Kidney (tissue), 14 donors: Measurements from ENCODE around the gene MITF. TPM values are rescaled to one million over a fixed set of nuclear protein-coding genes. Genes with fewer than 3 reads are reported as not detected.

Experiments used
- DNase-seq, 5 donors: peaks; one replicate each; pipeline ENCODE4 v3.0.0-alpha.2; 2013 to 2020
- FAIRE-seq: peaks from 2 replicates; lab custom pipeline; 2012; peaks lifted over from hg19 to GRCh38; lab: Jason Lieb, UNC
- H3K27ac ChIP-seq, 2 donors: one replicate each; pipeline ENCODE4 v1.7.0; 2013; ENCODE audit warnings: low read depth in 2 of 2, low read length in 2 of 2, inconsistent platforms in 1 of 2
- H3K27me3 ChIP-seq: one replicate; pipeline ENCODE4 v1.7.1; 2013; ENCODE audit warnings: low read length, inconsistent platforms; ENCODE audit not compliant: control insufficient read depth, insufficient read depth
- H3K36me3 ChIP-seq, 3 donors: one replicate each; pipeline versions ENCODE4 v1.7.0 to v1.7.1; 2013; ENCODE audit warnings: low read length in 3 of 3, control low read depth in 1 of 3, inconsistent platforms in 1 of 3; ENCODE audit not compliant: insufficient read depth in 3 of 3, control insufficient read depth in 2 of 3
- H3K4me1 ChIP-seq, 3 donors: one replicate each; pipeline versions ENCODE4 v1.7.0 to v1.7.1; 2013; ENCODE audit warnings: low read length in 3 of 3, inconsistent platforms in 1 of 3, low read depth in 1 of 3; ENCODE audit not compliant: control insufficient read depth in 2 of 3, insufficient read depth in 2 of 3
- H3K4me3 ChIP-seq, 3 donors: one replicate each; pipeline versions ENCODE4 v1.7.0 to v1.8.1; 2013; ENCODE audit warnings: low read length in 3 of 3, control low read depth in 1 of 3, inconsistent platforms in 1 of 3
- H3K9ac ChIP-seq, 3 donors: one replicate each; pipeline versions ENCODE4 v1.7.0 to v1.7.1; 2013; ENCODE audit warnings: low read length in 3 of 3, control low read depth in 1 of 3, inconsistent platforms in 1 of 3
- H3K9me3 ChIP-seq, 3 donors: one replicate each; pipeline versions ENCODE4 v1.7.0 to v1.7.1; 2013; ENCODE audit warnings: low read length in 3 of 3, control low read depth in 1 of 3, inconsistent platforms in 1 of 3; ENCODE audit not compliant: control insufficient read depth in 2 of 3, insufficient read depth in 1 of 3
- CTCF ChIP-seq: IDR thresholded peaks from 3 replicates; pipeline ENCODE4 v1.5.1; 2012; ENCODE audit warnings: mild to moderate bottlenecking, moderate library complexity, borderline replicate concordance; ENCODE audit not compliant: insufficient read depth; ENCODE audit errors: extremely low read depth
- intact Hi-C: fragments of 100-400 bp; cut with DNase I; formaldehyde crosslinking; loops from one replicate; pipeline ENCODE4 v1.11.1; 2022
- polyA plus RNA-seq: library from polyadenylated mRNA; stranded (reverse); fragments of 350-450 nt; fragmentation: Illumina TruSeq; extraction: RNeasy Lipid Tissue Mini Kit (QIAGEN cat#74804); gene quantifications from one replicate; pipeline ENCODE4 v1.2.3, GENCODE V29; 2014; ENCODE audit warnings: low read depth, low replicate concordance; ENCODE audit not compliant: insufficient read depth
- total RNA-seq: library from RNA; stranded (reverse); fragmentation: NEBNext Ultra II Directional; extraction: Animal tissue kit (Norgen Biotek cat#: 25700); gene quantifications from one replicate; pipeline ENCODE4 v1.2.1, GENCODE V29; 2021
- donor health status: control.
- donor health status: control.
- donor health status: control.
- donor health status: control.
- donor health status: control.
- donor health status: DM: yes; HTN: yes; CAD: no.
- donor health status: Normal renal cell carcinoma (clear cell type).

MITF gene
- total and polyA plus RNA-seq, 2 donors from 2014 or later = 14.1 to 52.6 TPM

- Histone ChIP-seq H3K36me3 (no peaks in the 10 kb centered on the region), H3K4me3 (no peak overlapping the region), H3K9me3 (no peaks in the 10 kb centered on the region), H3K27ac (no peak overlapping the region), H3K9ac (no peak overlapping the region), H3K4me1 (no peaks in the 10 kb centered on the region), H3K27me3 (no peaks in the 10 kb centered on the region)
- no peak for FAIRE-seq
- no peak for DNase-seq
- TF ChIP-seq CTCF = no peak
- intact Hi-C loops = no loop called here
Observed at GRCh38 chr3:69809076-69809835, 70.0 kb downstream of the MITF start.

GRCh38 chr3:69811452-69812401, 72.5 kb downstream of the MITF start:
- intact Hi-C loops = no loop called here
- no peak for FAIRE-seq
- H3K27ac ChIP-seq = no peak overlapping the region

GRCh38 chr3:69815970-69816369, 76.7 kb downstream of the MITF start:
- intact Hi-C loops = no loop called here
- TF ChIP-seq CTCF = no peak
- Histone ChIP-seq H3K27ac (no peak overlapping the region), H3K4me3 (no peak overlapping the region), H3K4me1 (peaks cover 0 to 4% (median 0%) of the 10 kb centered on the region in 3 donors), H3K9me3 (no peaks in the 10 kb centered on the region), H3K27me3 (no peaks in the 10 kb centered on the region), H3K9ac (no peak overlapping the region), H3K36me3 (no peaks in the 10 kb centered on the region)
- FAIRE-seq = no peak
- DNase-seq = no peak

More at GRCh38 chr3:69811452-69812401, 72.5 kb downstream of the MITF start:
- H3K4me3 ChIP-seq = no peak overlapping the region
- TF ChIP-seq CTCF = no peak
- no peaks in the 10 kb centered on the region for H3K9me3 ChIP-seq
- no peak overlapping the region for H3K9ac ChIP-seq
- no peaks in the 10 kb centered on the region for H3K27me3 ChIP-seq
- H3K4me1 ChIP-seq = peaks cover 0 to 3% (median 0%) of the 10 kb centered on the region in 3 donors
- H3K36me3 ChIP-seq = no peaks in the 10 kb centered on the region
- DNase-seq = peak in 1 of 5 donors; percentile 75
